Measurements from ENCODE around the gene FOXP4.

The FOXP4 gene

DNA sequence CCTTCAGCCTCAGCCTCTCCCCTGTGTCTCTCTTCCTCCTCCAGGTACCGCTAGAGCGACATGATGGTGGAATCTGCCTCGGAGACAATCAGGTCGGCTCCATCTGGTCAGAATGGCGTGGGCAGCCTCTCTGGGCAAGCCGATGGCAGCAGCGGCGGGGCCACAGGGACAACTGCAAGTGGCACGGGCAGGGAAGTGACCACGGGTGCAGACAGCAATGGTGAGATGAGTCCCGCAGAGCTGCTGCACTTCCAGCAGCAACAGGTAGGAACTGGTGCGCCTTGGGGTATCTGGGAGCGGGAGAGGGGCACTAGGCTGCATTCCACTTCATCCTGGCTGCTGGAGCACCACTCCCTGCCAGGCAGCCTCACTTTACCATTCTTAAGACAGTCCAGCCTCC, 19.5 kb downstream of the FOXP4 start:
- DNase-seq (ENCODE audit: low spot score): no peak

DNA sequence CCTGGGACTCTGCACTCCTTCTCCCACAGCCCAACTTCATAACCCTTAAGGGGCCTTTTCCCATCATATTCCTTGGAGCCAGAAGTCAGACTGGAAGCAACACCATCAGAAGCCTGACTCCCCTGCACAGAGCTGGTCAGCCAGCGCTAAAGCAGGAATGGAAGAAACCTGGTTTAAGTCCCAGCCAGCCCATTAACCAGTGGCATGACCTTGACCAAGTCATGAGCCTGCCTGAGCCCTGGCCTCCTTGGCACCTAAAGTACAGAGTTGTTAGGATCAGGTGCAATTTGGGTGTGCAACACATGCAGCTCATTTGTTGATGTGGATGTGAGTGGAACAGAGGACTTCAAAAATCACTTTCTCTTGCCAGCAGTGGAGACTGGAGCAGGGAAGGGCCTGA, 20.8 kb downstream of the FOXP4 start:
- DNase-seq (ENCODE audit: low spot score): no peak

DNA sequence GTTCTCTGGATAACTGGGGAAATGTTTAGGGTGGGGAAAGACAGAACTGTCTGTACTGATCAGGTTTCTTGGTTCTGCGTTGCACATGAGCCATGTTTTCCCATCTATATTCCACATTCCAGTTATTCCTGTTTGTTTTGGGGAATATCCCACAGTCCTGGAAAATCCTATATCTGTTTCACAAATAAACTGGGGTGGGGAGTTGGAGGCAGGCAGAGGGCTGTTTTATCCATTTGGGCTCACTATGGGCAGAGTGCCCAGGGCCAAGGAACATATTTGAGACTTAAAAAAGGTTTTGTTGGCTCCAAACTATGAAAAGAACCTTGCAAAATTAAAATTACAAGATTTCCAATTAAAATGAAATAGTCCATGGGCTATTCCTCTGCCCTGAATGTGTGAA, 21.5 kb downstream of the FOXP4 start:
- no peak for DNase-seq (ENCODE audit: low spot score)

DNA sequence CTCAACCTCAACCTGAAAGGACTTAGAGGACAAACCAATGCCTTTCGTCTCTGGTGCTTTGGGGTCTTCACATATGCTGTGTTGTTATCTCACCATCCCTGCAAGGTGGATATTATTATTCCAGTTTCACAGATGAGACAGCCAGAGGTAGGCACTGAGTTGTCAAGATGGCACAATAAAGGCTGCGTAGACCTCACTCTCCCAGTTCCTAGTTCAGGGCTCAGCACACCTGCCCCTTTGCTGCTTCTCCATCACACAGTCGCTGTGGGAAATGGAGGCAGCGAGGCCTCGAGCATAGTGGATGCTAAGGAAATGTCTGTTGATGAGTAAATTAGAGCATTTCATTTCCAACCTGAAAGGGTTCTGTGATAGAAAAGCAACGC, 22.0 kb downstream of the FOXP4 start:
- DNase-seq (ENCODE audit: low spot score): no peak

DNA sequence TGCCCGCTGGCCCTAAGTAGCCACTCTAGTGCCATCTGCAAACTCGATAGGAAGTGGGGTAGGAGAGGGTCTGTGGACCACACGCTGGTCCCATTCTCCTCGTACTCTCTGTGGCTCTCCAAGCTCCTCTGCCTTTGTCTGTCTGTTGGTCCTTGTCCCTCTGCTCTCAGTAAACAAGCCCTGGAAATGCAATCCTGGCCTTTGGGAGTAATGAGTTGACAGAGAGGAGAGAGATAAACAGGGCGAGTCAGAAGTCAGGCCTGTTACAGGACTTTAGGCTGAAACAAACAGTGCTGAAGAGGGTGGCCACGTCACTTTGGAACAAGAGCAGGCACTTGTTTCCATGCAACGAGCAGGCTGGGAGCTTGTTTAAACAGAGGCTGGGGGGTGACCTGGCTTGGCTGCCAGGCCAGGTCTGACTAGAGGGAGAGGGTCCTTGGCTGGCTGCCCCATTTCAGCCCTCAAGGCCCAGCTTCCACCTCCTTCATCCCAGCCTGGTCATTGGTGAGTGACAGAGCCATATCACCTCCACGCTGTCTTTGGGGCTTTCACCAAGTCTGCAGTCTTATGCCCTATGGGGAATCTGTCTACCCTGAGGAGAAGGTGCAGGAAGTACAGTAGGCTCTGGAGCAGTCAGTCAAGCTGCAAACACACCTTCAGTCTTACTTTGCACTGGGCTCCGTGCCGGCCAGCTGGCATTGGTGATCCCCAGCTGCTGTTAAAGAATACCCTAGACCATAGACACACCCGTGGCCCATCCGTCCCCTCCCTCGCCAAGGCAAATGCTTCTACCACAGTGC, 22.6 kb downstream of the FOXP4 start:
- no peak for DNase-seq (ENCODE audit: low spot score)

DNA sequence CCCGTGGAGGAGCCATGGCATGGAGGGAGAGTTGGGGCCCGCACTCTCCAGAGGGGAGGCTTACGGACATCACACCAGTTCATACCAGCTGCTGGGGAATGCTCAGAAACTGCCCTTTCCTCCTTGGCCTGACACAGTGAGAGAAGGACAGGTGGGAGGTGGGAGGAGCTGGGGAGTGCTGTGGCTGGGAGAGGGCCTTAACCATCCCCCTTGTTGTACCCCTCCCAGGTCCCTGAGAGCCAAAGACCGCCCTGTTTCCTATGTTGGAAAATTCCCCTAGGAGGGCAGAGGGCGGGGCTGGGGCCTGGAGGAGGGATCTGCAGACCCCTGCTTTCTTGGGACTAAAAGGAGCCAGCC, 24.1 kb downstream of the FOXP4 start:
- no peak for DNase-seq (ENCODE audit: low spot score)

DNA sequence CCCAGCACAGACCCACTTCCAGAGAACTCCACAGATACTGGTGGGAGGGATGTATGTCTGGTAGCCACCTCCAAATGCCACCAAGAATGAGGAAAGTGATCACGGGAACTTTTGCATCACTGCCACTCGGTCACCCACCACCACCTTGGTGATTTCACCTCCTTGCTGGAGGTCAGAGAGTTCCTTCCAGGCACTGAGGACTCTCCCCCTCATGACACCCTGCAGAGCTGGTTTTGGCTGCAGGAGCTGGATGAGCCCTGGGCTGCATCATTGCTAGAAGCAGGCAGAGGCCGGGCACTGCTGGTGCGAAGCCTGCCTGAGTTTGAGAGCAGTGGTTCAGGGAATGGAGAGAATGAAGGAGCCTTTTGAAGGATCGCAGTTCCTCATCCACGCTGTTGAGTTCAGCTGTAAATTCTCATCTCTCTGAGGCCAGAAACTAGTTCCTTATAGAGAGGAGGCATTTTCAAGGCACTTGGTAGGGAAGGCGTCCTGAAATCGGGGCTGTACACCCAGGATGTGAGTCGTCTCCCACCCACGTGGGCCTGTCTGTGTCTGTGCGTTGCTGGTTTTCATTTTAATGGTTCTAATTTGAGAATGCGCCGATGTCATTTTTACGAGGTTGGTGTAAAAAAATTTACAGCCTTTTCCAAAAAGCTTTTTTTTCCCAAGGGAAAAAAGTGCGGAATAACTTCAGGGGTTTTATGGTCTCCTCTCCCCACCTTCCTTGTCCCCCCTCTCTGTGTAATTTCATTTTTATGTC, 25.0 kb downstream of the FOXP4 start:
- DNase-seq (ENCODE audit: low spot score): no peak

DNA sequence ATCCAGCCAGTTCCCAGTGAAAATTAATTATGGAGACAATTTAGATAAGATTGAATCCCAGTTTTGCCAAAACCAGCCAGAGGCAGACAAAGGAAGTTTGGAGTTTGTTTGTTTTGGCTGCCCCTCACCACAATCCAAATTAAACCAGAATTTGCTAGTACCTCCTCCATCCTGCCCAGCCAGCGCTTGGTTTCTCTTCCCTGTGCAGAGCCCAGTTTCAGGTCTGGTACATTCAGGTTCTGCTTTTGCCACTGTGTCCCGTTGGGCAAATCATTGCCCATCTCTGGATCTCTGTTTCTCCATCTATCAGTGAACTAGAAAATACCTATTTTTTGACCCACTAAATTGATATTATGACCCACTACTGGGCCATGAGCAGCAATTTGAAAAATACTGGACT, 26.4 kb downstream of the FOXP4 start:
- no peak for DNase-seq (ENCODE audit: low spot score)

DNA sequence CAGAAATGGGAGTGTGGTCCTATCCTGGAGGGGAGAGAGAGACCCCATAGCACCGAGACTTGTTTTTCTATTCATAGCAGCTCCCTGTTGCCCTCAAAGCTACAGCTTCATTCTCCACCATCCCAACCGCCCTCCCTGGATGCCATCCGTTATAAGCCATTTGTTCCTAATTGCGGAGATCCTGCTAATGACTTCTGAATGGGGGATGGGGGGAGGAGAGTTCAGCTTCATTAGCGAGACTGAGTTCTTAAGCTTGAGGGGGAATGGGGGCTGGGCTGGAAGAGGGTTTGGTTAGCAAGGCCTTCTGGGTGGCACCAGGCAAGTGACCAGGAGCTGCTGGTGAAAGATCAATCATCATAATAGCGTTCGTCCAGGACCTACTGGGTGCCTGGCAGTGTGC, 27.1 kb downstream of the FOXP4 start:
- no peak for DNase-seq (ENCODE audit: low spot score)

DNA sequence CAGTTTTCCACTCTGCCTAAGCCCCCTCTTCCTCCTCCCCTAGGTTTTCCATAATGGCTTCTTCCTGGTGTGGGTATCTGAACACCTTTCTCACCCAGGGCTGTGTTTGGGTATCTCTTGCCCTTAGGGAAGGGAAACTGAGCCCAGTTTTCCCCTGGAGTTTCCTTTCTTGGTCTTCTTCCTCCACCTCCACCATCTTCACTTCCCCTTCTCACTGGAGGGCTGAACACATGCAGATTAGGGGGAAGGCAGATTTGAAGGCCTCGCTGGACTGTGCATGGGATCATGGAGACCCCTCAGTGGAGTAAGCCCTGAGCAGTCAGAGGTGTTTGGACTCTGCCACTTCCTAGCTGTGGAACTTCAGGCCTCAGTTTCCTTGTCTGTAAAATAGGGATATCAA, 27.8 kb downstream of the FOXP4 start:
- DNase-seq (ENCODE audit: low spot score): no peak

DNA sequence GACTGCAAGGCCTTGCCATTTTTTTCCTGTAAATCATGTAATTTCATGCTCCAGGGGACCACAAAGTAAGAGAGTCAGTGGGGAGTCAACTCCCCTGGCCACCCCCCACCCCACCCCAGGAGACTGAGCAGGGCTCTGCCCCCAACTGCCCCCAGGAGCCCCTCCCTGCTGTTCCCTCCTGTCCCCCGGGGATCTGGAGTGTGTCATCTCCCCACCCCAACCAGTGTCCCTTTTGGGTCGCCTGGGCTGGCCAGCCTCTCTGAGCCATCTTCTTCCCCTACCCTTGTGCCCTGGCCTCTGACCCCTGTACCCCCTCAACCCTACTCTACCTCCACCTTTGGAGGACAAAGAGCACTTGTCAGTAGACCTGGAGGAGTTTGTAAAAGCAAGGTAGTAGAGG, 29.4 kb downstream of the FOXP4 start:
- DNase-seq (ENCODE audit: low spot score): no peak

DNA sequence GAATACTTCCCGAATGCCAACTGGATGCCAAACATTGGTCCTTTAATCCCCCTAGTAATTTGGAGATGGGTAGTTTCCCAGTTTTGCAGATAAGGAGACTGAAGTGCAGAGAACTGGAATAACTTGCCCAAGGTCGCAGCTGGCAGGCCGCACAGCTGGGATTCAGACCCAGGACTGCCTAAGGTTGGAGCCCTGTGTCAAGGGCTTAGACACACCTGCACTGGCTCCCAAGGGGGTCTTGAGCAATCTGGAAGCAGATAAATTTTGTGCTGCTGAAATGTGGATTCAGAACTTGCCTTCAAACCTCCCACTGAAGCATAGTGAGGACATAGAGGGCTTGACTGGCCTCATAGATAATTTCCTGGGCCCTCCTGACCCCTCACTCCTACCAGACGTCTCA, 30.5 kb downstream of the FOXP4 start:
- no peak for DNase-seq (ENCODE audit: low spot score)

DNA sequence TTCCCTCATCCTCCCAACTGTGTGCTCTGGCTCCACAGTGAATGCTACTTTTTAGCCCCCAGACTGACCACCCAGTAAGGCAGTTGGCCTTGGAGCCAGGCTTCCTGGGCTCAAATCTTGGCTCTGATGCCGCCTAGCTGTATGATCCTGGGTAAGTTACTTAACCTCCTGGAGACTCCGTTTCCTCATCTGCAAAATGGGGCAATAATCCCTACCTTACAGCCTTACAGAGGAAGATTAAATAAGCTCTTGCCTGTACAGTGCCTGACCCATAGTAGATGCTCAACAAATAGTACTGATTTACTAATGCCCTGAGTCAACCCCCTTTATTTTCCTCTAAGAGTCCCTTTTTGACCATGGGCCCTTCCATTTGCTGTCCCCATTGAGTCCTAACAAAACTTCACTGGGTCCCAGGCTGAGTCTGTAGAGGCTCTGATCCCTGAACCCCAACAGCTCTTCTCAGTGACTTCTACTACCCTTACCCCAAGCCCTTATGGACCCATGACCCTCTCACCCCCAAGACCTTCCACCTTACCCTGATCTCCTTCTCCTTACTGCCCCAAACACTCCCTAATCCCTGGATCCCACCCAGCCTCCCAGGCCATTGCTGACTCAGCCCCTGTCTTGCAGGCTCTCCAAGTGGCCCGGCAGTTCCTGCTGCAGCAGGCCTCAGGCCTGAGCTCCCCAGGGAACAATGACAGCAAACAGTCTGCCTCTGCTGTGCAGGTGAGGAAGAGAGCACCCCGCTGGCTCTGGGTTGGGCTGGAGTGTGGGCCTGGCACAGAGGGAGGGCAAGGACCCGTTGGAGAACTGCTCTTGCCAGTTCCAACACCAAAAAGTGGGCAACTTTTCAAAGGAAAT, 31.4 kb downstream of the FOXP4 start:
- no peak for DNase-seq (ENCODE audit: low spot score)

DNA sequence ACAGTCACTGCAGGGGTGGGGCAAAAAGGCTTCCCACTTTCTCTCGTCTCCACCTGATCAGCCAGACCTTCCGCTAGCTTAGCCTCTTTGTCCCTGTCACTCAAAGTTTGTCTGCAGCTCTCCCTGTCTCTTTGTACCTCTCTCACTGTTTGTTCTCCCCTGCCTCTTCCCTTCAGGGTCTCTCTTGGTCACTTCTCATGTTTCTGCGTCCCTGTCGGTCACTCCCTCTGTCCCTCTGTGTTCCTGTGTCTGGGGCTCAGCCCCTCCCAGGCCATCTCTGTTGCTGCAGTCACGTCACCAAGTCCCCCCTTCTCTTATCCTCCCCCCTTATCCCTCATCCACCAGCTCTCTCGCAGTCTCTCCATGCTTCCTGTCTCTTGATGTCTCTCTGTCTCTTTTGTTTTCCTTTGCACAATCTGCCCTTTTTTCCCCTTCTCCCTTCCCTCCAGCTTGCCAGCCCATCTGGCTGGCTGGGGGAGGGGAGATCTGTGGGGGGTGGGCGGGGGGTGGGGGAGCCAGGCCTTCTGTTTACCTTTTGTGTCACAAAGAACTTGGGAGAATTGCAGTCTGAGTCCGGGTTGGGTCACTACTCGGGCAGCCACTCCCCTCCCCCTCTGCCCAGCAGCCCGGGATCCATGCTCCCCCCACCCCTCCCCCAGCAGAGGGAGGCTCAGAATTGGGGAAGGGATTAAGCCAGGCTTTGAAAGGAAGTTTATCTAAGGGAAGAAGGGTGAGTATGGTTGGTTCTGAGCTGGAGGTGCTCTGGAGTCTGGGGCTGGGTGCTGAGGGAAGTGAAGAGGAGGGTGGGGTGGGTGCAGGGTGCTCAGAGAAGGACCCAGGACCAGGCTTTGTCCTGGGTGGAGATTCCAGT, 32.3 kb downstream of the FOXP4 start:
- DNase-seq (ENCODE audit: low spot score): no peak

DNA sequence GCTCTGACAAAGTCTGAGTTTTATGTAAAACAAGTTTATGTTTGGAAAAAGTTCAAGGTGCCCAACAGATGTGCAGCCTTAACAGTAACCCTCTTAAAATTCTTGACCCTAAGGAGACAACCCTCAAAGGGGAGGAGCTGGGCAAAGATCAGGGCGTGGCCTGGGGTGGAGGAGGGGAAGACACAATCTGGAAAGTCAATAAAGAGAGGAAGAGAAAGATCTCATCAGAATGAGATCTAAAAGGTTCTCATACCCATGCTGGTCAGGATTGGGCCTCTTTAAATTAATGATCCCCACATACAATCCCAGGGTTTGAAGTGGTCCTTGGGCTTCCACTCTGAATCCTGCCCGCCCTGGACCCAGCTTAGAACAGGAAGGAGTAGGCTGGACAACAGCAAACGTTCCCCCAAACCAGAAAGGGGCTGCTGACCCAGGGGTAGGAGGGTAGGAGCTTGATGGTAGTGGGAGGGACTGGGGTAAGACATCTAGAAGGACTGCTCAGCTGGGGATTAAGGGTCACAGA, 33.0 kb downstream of the FOXP4 start:
- no peak for DNase-seq (ENCODE audit: low spot score)

DNA sequence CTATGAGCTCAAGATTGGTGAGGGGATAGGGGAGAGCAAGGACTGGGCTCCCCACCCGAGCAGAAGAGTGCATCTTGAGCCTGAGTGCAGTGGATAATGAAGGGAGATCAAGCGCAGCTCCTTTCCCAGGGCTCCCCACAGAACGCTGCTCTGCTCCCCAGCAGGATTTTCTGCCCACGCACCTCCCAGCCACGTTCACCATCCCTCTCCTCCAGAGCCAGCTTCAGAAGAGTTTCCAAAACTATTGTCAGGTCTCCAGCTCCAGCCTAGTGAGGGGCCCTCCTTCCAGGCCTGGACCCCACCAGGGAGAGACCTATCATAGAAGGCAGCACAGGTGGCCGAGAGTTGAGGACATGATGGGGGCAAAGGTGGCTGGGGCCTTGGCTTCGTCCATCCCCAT, 34.5 kb downstream of the FOXP4 start:
- no peak for DNase-seq (ENCODE audit: low spot score)

DNA sequence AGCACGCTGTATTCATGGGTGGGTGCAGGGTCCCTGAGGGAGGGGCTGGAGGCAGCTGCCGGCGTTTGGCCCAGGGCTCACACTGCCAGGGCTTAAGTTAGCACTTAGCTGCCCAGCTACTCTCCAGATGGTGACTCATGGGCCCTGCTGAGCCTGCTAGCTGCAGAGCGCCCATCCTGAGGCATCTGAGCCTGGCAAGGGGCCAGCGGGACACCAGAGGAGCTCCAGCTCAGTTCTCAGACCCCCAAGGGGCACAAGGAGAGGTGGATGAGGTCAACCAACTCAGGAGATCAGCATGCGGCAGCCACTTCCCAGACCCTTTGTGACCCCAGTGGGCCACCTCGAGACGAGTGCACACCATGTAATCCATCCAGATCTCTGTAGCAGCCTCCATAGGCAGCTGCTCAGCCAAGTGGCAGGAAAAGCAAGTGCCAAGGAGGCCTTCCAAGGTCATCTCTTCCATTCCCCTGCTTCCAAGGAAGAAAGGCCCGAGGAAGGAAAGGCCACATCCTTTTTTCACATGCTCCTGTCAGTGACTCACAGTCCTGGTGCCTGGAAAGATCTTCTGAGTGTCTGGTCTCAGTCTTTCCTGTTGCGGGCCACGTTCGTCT, 35.3 kb downstream of the FOXP4 start:
- DNase-seq (ENCODE audit: low spot score): peak; percentile 71

DNA sequence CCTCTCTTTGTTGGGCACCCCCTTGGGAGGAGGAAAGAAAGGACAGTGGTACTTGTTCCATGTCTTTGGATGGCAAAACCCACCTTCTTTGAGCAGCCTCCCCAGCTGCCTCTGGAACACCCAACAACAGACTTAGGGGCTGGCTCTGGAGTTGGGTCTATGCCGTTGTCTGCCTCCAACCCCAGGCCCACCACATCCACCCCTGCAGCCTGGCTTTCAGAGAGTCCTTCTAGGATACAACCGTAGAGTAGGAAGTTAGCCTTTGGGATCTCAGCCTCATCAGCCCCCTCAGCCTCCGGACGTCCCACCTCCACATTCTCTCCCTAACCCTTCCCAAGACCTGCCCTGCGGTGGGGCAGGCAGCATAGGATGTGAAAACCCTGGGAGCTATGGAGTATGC, 36.4 kb downstream of the FOXP4 start:
- no peak for DNase-seq (ENCODE audit: low spot score)

DNA sequence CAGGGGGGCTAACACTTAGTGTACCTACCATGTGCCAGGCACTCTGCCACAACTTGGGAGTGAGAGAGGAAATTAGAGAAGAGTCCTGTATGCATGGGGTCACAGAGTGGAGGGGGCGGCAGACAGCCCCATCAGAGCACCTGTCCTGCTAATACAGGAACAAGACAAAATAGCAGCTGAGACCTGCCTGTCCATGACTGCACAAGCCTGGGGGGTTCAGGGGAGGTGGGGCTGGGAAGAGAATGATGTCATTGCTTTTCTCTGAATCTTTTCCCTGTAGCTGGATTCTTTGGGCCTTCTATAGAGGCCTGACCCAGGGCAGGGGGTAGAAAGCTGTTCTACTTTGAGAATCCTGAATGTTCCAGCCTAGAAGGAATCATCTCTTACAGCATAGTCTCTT, 37.4 kb downstream of the FOXP4 start:
- no peak for DNase-seq (ENCODE audit: low spot score)

DNA sequence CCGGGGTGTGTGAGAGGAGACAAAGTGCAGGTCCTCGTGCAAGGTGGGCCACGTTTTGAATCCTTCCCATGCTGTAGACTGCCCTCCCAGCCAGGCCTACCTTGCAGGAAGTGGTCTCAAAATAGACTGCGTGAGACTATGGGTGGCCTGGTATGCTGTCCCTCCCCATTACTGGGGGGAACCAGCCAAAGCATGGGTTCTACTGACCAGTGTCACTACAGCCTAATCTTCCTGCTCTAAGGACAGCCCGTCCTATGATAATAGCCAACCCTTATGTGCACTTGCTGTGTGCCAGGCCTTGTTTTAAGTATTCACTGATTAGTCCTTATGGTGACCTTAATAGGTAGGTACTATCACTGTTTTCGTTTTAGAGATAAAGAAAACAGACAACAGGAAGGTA, 38.0 kb downstream of the FOXP4 start:
- no peak for DNase-seq (ENCODE audit: low spot score)

DNA sequence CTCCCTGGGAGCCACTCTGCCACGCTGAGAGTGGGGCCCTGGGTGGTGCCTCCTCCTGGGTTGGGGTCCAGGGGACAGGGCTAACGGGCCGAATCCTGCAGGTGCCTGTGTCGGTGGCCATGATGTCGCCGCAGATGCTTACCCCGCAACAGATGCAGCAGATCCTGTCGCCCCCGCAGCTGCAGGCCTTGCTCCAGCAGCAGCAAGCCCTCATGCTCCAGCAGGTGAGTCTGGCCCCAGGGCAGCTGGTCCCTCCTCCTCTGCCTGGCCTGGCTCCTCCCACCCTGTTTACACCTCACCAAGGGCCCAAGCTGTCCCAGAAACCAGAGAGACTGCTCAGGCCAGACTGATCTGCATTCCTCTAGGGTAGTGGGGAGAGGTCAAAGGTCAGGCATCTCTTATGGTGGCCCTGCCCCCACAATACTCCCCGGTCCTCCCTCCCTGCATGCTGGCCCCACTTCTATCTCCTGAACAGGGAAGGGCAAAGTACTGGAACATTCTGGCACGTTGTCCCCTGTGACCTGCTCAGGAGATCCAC, 38.6 kb downstream of the FOXP4 start:
- no peak for DNase-seq (ENCODE audit: low spot score)
